WTC11 (cell line): ENCODE measurements around the gene LECT2. TPM values are rescaled to one million over a fixed set of nuclear protein-coding genes. Genes with fewer than 3 reads are reported as not detected.

Experiments
- ATAC-seq: fragments of 200-7000 bp; cut with Tn5 transposase; 2 replicates; pipeline ENCODE4 v1.10.0; 2021; ENCODE audit warnings: mild to moderate bottlenecking, moderate library complexity
- CTCF ChIA-PET: fragments of 300-600 bp; sonication (Branson Sonifier 250); formaldehyde crosslinking; loops from one replicate; lab custom pipeline; 2021; ENCODE audit warnings: antibody characterized with exemption; lab: Charles Lee
- POLR2A ChIA-PET: fragments of 350-600 bp; sonication (Branson Sonifier 250); formaldehyde crosslinking; loops from one replicate; lab custom pipeline; 2021; ENCODE audit warnings: antibody characterized with exemption; lab: Charles Lee
- DNase-seq: peaks from one replicate; pipeline ENCODE4 v3.0.0; 2021; ENCODE audit warnings: low spot score
- H3K27ac Mint-ChIP-seq: 2 replicates; pipeline ENCODE4 v1.8.0; 2021; ENCODE audit warnings: mixed read lengths
- H3K27me3 Mint-ChIP-seq: 2 replicates; pipeline ENCODE4 v1.8.0; 2021; ENCODE audit warnings: low read depth, mild to moderate bottlenecking, moderate library complexity, mixed read lengths
- H3K36me3 Mint-ChIP-seq: 2 replicates; pipeline ENCODE4 v1.8.0; 2021; ENCODE audit warnings: mixed read lengths
- H3K4me1 Mint-ChIP-seq: 2 replicates; pipeline ENCODE4 v1.8.0; 2022; ENCODE audit warnings: mixed read lengths
- H3K4me3 Mint-ChIP-seq: 2 replicates; pipeline ENCODE4 v1.8.0; 2021; ENCODE audit warnings: mild to moderate bottlenecking, moderate library complexity, mixed read lengths
- H3K9me3 Mint-ChIP-seq: 2 replicates; pipeline ENCODE4 v1.8.0; 2021; ENCODE audit warnings: mixed read lengths
- ATF2 ChIP-seq: sonication (generic); formaldehyde crosslinking; IDR thresholded peaks from 2 replicates; pipeline ENCODE4 v1.8.1; 2022; ENCODE audit warnings: low read depth, missing genetic modification reagents, borderline replicate concordance
- E2F4 ChIP-seq: sonication (generic); formaldehyde crosslinking; IDR thresholded peaks from 2 replicates; pipeline ENCODE4 v1.8.1; 2022; ENCODE audit warnings: low read depth, mild to moderate bottlenecking, moderate library complexity, missing genetic modification reagents, borderline replicate concordance
- E2F5 ChIP-seq: sonication (generic); formaldehyde crosslinking; IDR thresholded peaks from 2 replicates; pipeline ENCODE4 v1.8.1; 2022; ENCODE audit warnings: mild to moderate bottlenecking, moderate library complexity, missing genetic modification reagents
- EMX1 ChIP-seq: fragments of 250-450 bp; sonication (Bioruptor Pico); IDR thresholded peaks from 2 replicates; pipeline ENCODE4 v1.8.0; 2021; ENCODE audit warnings: mild to moderate bottlenecking
- ERG ChIP-seq: fragments of 250-450 bp; sonication (Bioruptor Pico); IDR thresholded peaks from 2 replicates; pipeline ENCODE4 v1.8.0; 2021; ENCODE audit warnings: mild to moderate bottlenecking
- FOXK1 ChIP-seq: sonication (generic); formaldehyde crosslinking; IDR thresholded peaks from 2 replicates; pipeline ENCODE4 v1.8.0; 2022; ENCODE audit warnings: mild to moderate bottlenecking, moderate library complexity, missing genetic modification reagents
- GRHL2 ChIP-seq: fragments of 250-450 bp; sonication (Bioruptor Pico); IDR thresholded peaks from 2 replicates; pipeline ENCODE4 v1.8.0; 2022; ENCODE audit warnings: mild to moderate bottlenecking, moderate library complexity; ENCODE audit not compliant: insufficient replicate concordance, severe bottlenecking
- JAZF1 ChIP-seq: fragments of 250-450 bp; sonication (Bioruptor Pico); IDR thresholded peaks from 2 replicates; pipeline ENCODE4 v1.9.0; 2021; ENCODE audit warnings: moderate library complexity, mild to moderate bottlenecking, inconsistent platforms
- JUN ChIP-seq: sonication (generic); formaldehyde crosslinking; IDR thresholded peaks from 2 replicates; pipeline ENCODE4 v1.8.0; 2023; ENCODE audit warnings: mild to moderate bottlenecking, missing genetic modification reagents
- OVOL2 ChIP-seq: fragments of 250-450 bp; sonication (Bioruptor Pico); IDR thresholded peaks from 2 replicates; pipeline ENCODE4 v1.9.0; 2021; ENCODE audit warnings: mild to moderate bottlenecking, borderline replicate concordance
- RORB ChIP-seq: fragments of 250-450 bp; sonication (Bioruptor Pico); IDR thresholded peaks from 2 replicates; pipeline ENCODE4 v1.9.0; 2021; ENCODE audit warnings: mild to moderate bottlenecking
- SMAD3 ChIP-seq: sonication (generic); formaldehyde crosslinking; IDR thresholded peaks from 2 replicates; pipeline ENCODE4 v1.8.0; 2022; ENCODE audit warnings: missing genetic modification reagents, mild to moderate bottlenecking, borderline replicate concordance
- SP1 ChIP-seq: sonication (generic); formaldehyde crosslinking; conservative IDR thresholded peaks from 2 replicates; pipeline ENCODE4 v1.8.1; 2022; ENCODE audit warnings: missing genetic modification reagents
- STAT6 ChIP-seq: sonication (generic); formaldehyde crosslinking; conservative IDR thresholded peaks from 2 replicates; pipeline ENCODE4 v1.8.1; 2023; ENCODE audit warnings: mild to moderate bottlenecking, low read depth, missing genetic modification reagents, moderate library complexity
- ZNF317 ChIP-seq: sonication (generic); formaldehyde crosslinking; IDR thresholded peaks from 2 replicates; pipeline ENCODE4 v1.8.1; 2023; ENCODE audit warnings: low read depth, mild to moderate bottlenecking, moderate library complexity, missing genetic modification reagents, borderline replicate concordance
- ZNF416 ChIP-seq: fragments of 250-450 bp; sonication (Bioruptor Pico); IDR thresholded peaks from 2 replicates; pipeline ENCODE4 v1.9.0; 2021; ENCODE audit warnings: mild to moderate bottlenecking, inconsistent platforms
- ZNF425 ChIP-seq: fragments of 250-450 bp; sonication (Bioruptor Pico); conservative IDR thresholded peaks from 2 replicates; pipeline ENCODE4 v1.9.0; 2021; ENCODE audit warnings: mild to moderate bottlenecking
- ZSCAN18 ChIP-seq: fragments of 250-450 bp; sonication (Bioruptor Pico); IDR thresholded peaks from 2 replicates; pipeline ENCODE4 v2.1.2; 2022; ENCODE audit warnings: mild to moderate bottlenecking, moderate library complexity
- total RNA-seq: library from RNA; stranded (reverse); gene quantifications from 3 replicates; pipeline ENCODE4 v1.2.3, GENCODE V29; 2021

The LECT2 gene
- total RNA-seq, 1 experiment from 2014 or later: not detected

- Mint-ChIP-seq H3K9me3 (0 out of 2 replicates have a peak, but pooled peaks cover 6% of the 10 kb centered on the region), H3K4me1 (no peaks in the 10 kb centered on the region), H3K4me3 (no peak overlapping the region), H3K27me3 (no peaks in the 10 kb centered on the region; the same call in 1 of the 2 replicates), H3K27ac (no peak overlapping the region)
- DNase-seq (no peak), ATAC-seq (no peak)
- CTCF ChIA-PET: interaction anchor here (1.2 to 1.7 kb wide), 3 partner anchors 17 to 64 kb away, joined by 5 to 7 read pairs (median 6); partner anchors contain the start of gene TGFBI
- POLR2A ChIA-PET: interaction anchor here (0.5 kb wide), 1 partner anchor 1523 kb away, joined by 3 read pairs; no protein-coding TSS in a partner anchor
- TF ChIP-seq GRHL2 (CRISPR knock-in tag) (no peak), FOXK1 (CRISPR knock-in tag) (no peak), SMAD3 (CRISPR knock-in tag) (no peak), ZSCAN18 (CRISPR knock-in tag) (no peak), JAZF1 (CRISPR knock-in tag) (no peak), ZNF317 (CRISPR knock-in tag) (no peak), SP1 (no peak), ZNF425 (CRISPR knock-in tag) (no peak), ATF2 (no peak), ZNF416 (no peak), EMX1 (CRISPR knock-in tag) (no peak), OVOL2 (no peak), E2F5 (CRISPR knock-in tag) (no peak), JUN (CRISPR knock-in tag) (no peak)
- TF ChIP-seq, all 79 proteins: peak for 0
- no peaks in the 10 kb centered on the region for H3K36me3 Mint-ChIP-seq
Measured at GRCh38 chr5:135993880-135994636, 39.3 kb upstream of the LECT2 start.

- ChIA-PET POLR2A (interaction anchor here (0.5 kb wide), 1 partner anchor 1524 kb away, joined by 3 read pairs; no protein-coding TSS in a partner anchor), CTCF (interaction anchor here (1.2 to 1.7 kb wide), 3 partner anchors 16 to 64 kb away, joined by 5 to 7 read pairs (median 6); partner anchors contain the start of gene TGFBI)
- Mint-ChIP-seq H3K4me3 (no peak overlapping the region), H3K9me3 (0 out of 2 replicates have a peak, but pooled peaks cover 6% of the 10 kb centered on the region), H3K4me1 (no peaks in the 10 kb centered on the region), H3K36me3 (no peaks in the 10 kb centered on the region), H3K27me3 (no peaks in the 10 kb centered on the region; the same call in 1 of the 2 replicates), H3K27ac (no peak overlapping the region)
- TF ChIP-seq RORB (CRISPR knock-in tag) (no peak), E2F4 (no peak), ERG (no peak), ZNF317 (CRISPR knock-in tag) (no peak), STAT6 (no peak)
- ATAC-seq (no peak), DNase-seq (no peak)
Measured at GRCh38 chr5:135993335-135993879, 38.6 kb upstream of the LECT2 start.
